B cell (primary cell): Measurements from ENCODE around the gene UBXN2A. TPM values are rescaled to one million over a fixed set of nuclear protein-coding genes. Genes with fewer than 3 reads are reported as not detected.

Source experiments
- ATAC-seq: fragments of 200-7000 bp; cut with Tn5 transposase; one replicate; pipeline ENCODE4 v1.10.0; 2021; ENCODE audit warnings: low read depth, mild to moderate bottlenecking, moderate number of reproducible peaks, moderate library complexity
- CTCF ChIA-PET: fragments of 350-600 bp; sonication (Branson Sonifier 250); formaldehyde crosslinking; loops from one replicate; lab custom pipeline; 2021; ENCODE audit warnings: antibody characterized with exemption, inconsistent platforms; lab: Charles Lee
- POLR2A ChIA-PET: fragments of 350-600 bp; sonication (Branson Sonifier 250); formaldehyde crosslinking; loops from one replicate; lab custom pipeline; 2021; ENCODE audit warnings: antibody characterized with exemption; lab: Charles Lee
- DNase-seq: peaks from one replicate; pipeline ENCODE4 v3.0.0; 2013
- H2AFZ ChIP-seq: 2 replicates; pipeline ENCODE4 v1.6.1; 2012; ENCODE audit warnings: mild to moderate bottlenecking, low read depth, low read length; ENCODE audit not compliant: insufficient read depth, poor library complexity, severe bottlenecking
- H3K27ac ChIP-seq, 2 donors: 1 replicate in 1 of 2; 2 replicates in 1 of 2; pipeline ENCODE4 v1.5.1; 2012 to 2013; ENCODE audit warnings: low read length in 2 of 2, mild to moderate bottlenecking in 2 of 2, moderate library complexity in 1 of 2
- H3K27me3 ChIP-seq, 4 experiments: fragments of 200-600 bp in 1 of 4; sonication (generic) in 1 of 4; replicated peaks in 1 of 4; 1 replicate in 2 of 4; 2 replicates in 2 of 4; pipeline versions ENCODE4 v1.6.1 to v1.7.0; 2013 to 2016; ENCODE audit warnings: low read length in 3 of 4, mild to moderate bottlenecking in 2 of 4, mixed read lengths in 1 of 4, moderate library complexity in 1 of 4; ENCODE audit not compliant: insufficient read depth in 4 of 4, control insufficient read depth in 3 of 4; ENCODE audit errors: control extremely low read depth in 1 of 4
- H3K36me3 ChIP-seq, 2 experiments: replicated peaks in 1 of 2; 1 replicate in 1 of 2; 2 replicates in 1 of 2; pipeline versions ENCODE4 v1.6.1 to v1.7.1; 2013; ENCODE audit warnings: low read length in 1 of 2; ENCODE audit not compliant: insufficient read depth in 2 of 2, control insufficient read depth in 1 of 2; ENCODE audit errors: control extremely low read depth in 1 of 2, extremely low read depth in 1 of 2
- H3K4me1 ChIP-seq, 2 donors: fragments of 200-600 bp in 1 of 2; sonication (generic) in 1 of 2; 1 replicate in 1 of 2; 2 replicates in 1 of 2; pipeline versions ENCODE4 v1.5.1 to v1.6.1; 2013 to 2017; ENCODE audit warnings: low read length in 2 of 2; ENCODE audit not compliant: control insufficient read depth in 2 of 2, insufficient read depth in 2 of 2
- H3K4me2 ChIP-seq: replicated peaks from 2 replicates; pipeline ENCODE3; 2012; ENCODE audit warnings: mild to moderate bottlenecking, low read depth, low read length; ENCODE audit not compliant: poor library complexity, severe bottlenecking
- H3K4me3 ChIP-seq, 5 experiments: fragments of 200-600 bp in 1 of 5; sonication (generic) in 1 of 5; 1 replicate in 3 of 5; 2 replicates in 2 of 5; pipeline versions ENCODE4 v1.5.1 to v1.7.0; 2011 to 2016; ENCODE audit warnings: low read length in 4 of 5, mild to moderate bottlenecking in 4 of 5, low read depth in 2 of 5, control low read depth in 1 of 5, moderate library complexity in 1 of 5; ENCODE audit not compliant: insufficient read depth in 1 of 5; ENCODE audit errors: control extremely low read depth in 1 of 5, extremely low read depth in 1 of 5
- H3K79me2 ChIP-seq: fragments of 200-600 bp; sonication (generic); one replicate; pipeline ENCODE4 v1.6.0; 2016; ENCODE audit warnings: low read length; ENCODE audit not compliant: control insufficient read depth, insufficient read depth
- H3K9ac ChIP-seq: fragments of 200-600 bp; sonication (generic); 2 replicates; pipeline ENCODE4 v1.6.1; 2017; ENCODE audit warnings: mild to moderate bottlenecking, low read length, moderate library complexity
- H3K9me3 ChIP-seq, 3 donors: one replicate each; pipeline versions ENCODE4 v1.6.1 to v1.7.1; 2013; ENCODE audit warnings: low read length in 2 of 3; ENCODE audit not compliant: control insufficient read depth in 2 of 3, insufficient read depth in 1 of 3; ENCODE audit errors: control extremely low read depth in 1 of 3
- H4K20me1 ChIP-seq: 2 replicates; pipeline ENCODE4 v1.6.0; 2012; ENCODE audit warnings: mild to moderate bottlenecking, low read length; ENCODE audit not compliant: insufficient read depth, control insufficient read depth, poor library complexity, severe bottlenecking
- H3K27ac Mint-ChIP-seq: one replicate; pipeline ENCODE4 v1.8.0; 2021; ENCODE audit warnings: mixed read lengths
- H3K27me3 Mint-ChIP-seq: one replicate; pipeline ENCODE4 v1.8.0; 2021; ENCODE audit warnings: mixed read lengths
- H3K4me1 Mint-ChIP-seq: one replicate; pipeline ENCODE4 v1.8.0; 2021; ENCODE audit warnings: mixed read lengths
- H3K4me3 Mint-ChIP-seq: one replicate; pipeline ENCODE4 v1.8.0; 2021; ENCODE audit warnings: mixed read lengths
- H3K9me3 Mint-ChIP-seq: one replicate; pipeline ENCODE4 v1.8.0; 2022; ENCODE audit warnings: mixed read lengths; ENCODE audit not compliant: insufficient read depth
- CTCF ChIP-seq: fragments of 200-600 bp; IDR thresholded peaks from one replicate; pipeline ENCODE4 v1.8.0; 2022; ENCODE audit warnings: antibody characterized with exemption, mild to moderate bottlenecking
- EZH2 ChIP-seq: IDR thresholded peaks from 2 replicates; pipeline ENCODE4 v1.6.1; 2012; ENCODE audit warnings: borderline replicate concordance, low read depth, mild to moderate bottlenecking, moderate library complexity, low read length; ENCODE audit not compliant: insufficient read depth, poor library complexity, severe bottlenecking
- WGBS: methylation state at CpG from one replicate; pipeline ENCODE4 v1.1.5; 2013; ENCODE audit warnings: missing lambda C conversion rate; ENCODE audit not compliant: insufficient coverage; 5-methylcytosine and 5-hydroxymethylcytosine counted together
- intact Hi-C: fragments of 100-400 bp; cut with micrococcal nuclease; formaldehyde crosslinking; loops from one replicate; pipeline ENCODE4 v1.10.0; 2022
- polyA plus RNA-seq: library from polyadenylated mRNA; depleted of rRNA; stranded (reverse); fragments of >200 nt; gene quantifications from 2 replicates; pipeline ENCODE4 v1.2.3, GENCODE V29; 2012
- total RNA-seq, 2 donors: library from RNA; stranded (reverse); fragments of 120-200 nt in 1 of 2; gene quantifications; 1 replicate in 1 of 2; 2 replicates in 1 of 2; pipeline versions ENCODE4 v1.2.3 to v1.2.4, GENCODE V29; 2013 to 2022

The UBXN2A gene
- total and polyA plus RNA-seq, 2 donors (not counting 1 experiment from before 2014, with no cell fraction given): 2.8 to 13.4 TPM

- DNase-seq: no peak
- Mint-ChIP-seq H3K27me3 (no peaks in the 10 kb centered on the region), H3K27ac (no peak overlapping the region), H3K4me1 (no peaks in the 10 kb centered on the region), H3K4me3 (no peak overlapping the region), H3K9me3 (no peaks in the 10 kb centered on the region)
- no peak for ATAC-seq
- H3K36me3 ChIP-seq: peaks cover 2 to 10% of the 10 kb centered on the region in 2 experiments
- no peak overlapping the region for H3K4me3 ChIP-seq
- WGBS: 100% methylated on average over 3 of the region's 4 CpGs
- no peaks in the 10 kb centered on the region for H3K27me3 ChIP-seq
- no peak overlapping the region for H3K4me2 ChIP-seq
- POLR2A ChIA-PET: no interaction called here
- H4K20me1 ChIP-seq: no peaks in the 10 kb centered on the region
- CTCF ChIA-PET: no interaction called here
- H3K9ac ChIP-seq: no peak overlapping the region
- no peaks in the 10 kb centered on the region for H3K4me1 ChIP-seq
- H3K27ac ChIP-seq: no peak overlapping the region
- H2AFZ ChIP-seq: no peak overlapping the region
- H3K9me3 ChIP-seq: no peaks in the 10 kb centered on the region
- intact Hi-C loops: no loop called here
- H3K79me2 ChIP-seq: peaks cover 5% of the 10 kb centered on the region
- no peak for TF ChIP-seq CTCF
- no peak for TF ChIP-seq EZH2
Measured at GRCh38 chr2:23967846-23968245, 27.6 kb downstream of the UBXN2A start.

GRCh38 chr2:23976883-23977282 lies 36.6 kb downstream of the UBXN2A start:
- DNase-seq (no peak), ATAC-seq (no peak)
- no peaks in the 10 kb centered on the region for H3K9me3 Mint-ChIP-seq
- CTCF ChIA-PET: no interaction called here
- POLR2A ChIA-PET: no interaction called here
- no peak overlapping the region for H3K27ac Mint-ChIP-seq
- Histone ChIP-seq H3K4me3 (no peak overlapping the region), H3K27ac (no peak overlapping the region), H4K20me1 (no peaks in the 10 kb centered on the region), H2AFZ (no peak overlapping the region), H3K27me3 (no peaks in the 10 kb centered on the region), H3K36me3 (peaks cover 4 to 8% of the 10 kb centered on the region in 2 experiments), H3K79me2 (no peaks in the 10 kb centered on the region), H3K4me1 (no peaks in the 10 kb centered on the region), H3K9ac (no peak overlapping the region), H3K4me2 (no peak overlapping the region), H3K9me3 (no peaks in the 10 kb centered on the region)
- no peak for TF ChIP-seq EZH2
- no peak for TF ChIP-seq CTCF
- no peaks in the 10 kb centered on the region for H3K4me1 Mint-ChIP-seq
- intact Hi-C loops: no loop called here
- no peak overlapping the region for H3K4me3 Mint-ChIP-seq
- WGBS: 100% methylated on average over 5 of the region's 8 CpGs
- H3K27me3 Mint-ChIP-seq: no peaks in the 10 kb centered on the region
